Brain pericyte (primary cell): ENCODE data around the gene TRPV5.

Experiments
- DNase-seq: peaks from one replicate; pipeline ENCODE4 v3.0.0-alpha.2; 2012; ENCODE audit warnings: low read depth, low spot score

TRPV5 gene

DNA sequence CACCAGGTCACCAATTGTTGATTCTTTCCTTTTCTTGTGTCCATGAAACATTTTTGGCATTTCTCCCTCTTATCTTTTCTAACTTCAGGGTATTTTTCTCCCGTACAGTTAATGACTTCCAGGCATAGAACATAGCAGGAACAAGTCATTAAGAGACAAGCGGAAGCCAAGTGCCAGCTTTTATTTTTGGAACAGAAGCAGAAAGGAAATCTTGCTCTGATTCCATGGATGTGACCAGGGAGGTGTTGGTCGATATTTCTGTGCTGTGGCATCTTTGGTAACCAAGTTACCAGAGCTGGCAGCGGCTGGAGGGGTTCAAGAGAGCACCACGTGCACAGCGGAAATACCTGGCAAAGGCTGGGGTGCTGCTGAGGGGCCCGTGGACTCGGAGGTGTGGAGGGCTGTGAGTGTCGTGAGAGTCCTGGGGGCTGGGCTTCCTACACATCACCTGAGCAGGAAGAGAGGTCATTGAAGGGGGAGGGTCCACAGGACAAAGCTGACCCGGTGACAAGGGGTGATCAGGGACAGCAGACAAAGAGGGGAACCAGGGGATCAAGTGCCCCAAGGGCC, 7.5 kb upstream of the TRPV5 start:
- no peak for DNase-seq

DNA sequence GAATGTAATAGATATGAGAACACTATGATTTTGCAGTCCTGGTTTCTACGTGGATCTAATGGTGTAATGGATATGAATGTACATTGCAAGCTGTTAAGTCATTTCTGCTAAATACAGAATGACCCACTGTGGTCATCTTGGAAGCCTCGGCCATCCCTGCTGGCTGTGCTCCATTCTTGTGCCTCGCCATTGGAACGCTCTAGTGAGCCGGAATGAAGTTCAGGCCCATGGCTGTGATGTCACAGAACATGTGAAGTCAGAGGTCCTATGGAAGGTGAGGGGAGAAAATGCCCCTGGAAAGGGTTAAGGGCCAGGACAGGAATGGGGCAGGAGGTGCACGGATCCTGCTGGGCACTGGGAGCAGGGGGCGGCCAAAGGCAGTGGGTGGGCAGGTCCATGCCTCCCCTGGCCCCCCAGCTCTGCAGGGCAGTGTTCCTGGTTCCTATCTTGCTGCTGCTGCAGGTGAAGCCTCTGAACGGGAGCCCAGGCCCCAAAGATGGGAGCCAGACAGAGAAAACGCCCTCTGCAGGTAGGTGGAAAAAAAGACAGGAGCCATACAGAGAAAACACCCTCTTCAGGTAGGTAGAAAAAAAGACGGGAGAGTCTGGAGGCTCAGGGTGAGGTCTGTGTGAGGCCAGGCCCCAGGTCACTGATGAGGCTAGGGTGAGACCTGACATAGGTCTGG, 5.8 kb upstream of the TRPV5 start, which contains the start of gene LLCFC1:
Gene LLCFC1 (plus strand): TSS at position 259 of the 685 bp plus-strand sequence. CDS start 138 bp downstream, at position 397.
- DNase-seq, result no peak

DNA sequence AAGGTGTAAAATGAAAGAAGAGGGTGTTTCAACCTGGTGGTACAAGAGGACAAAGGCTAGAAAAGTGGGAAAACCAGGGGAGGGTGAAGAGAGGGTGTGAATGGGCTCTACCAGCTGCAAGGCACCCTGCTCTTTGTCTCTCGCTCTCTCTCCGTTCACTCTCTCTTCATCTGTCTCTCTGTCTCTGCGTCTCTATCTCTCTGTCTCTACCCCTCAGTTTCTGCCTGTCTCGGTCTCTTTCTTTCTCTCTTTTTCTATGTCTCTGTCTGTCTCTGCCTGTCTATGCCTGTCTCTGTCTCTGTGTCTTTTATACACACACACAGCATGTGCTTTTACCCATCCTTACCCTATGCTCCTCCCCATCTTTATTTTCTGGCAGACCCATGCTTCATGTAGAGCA, 5.1 kb upstream of the TRPV5 start:
- DNase-seq, result no peak

DNA sequence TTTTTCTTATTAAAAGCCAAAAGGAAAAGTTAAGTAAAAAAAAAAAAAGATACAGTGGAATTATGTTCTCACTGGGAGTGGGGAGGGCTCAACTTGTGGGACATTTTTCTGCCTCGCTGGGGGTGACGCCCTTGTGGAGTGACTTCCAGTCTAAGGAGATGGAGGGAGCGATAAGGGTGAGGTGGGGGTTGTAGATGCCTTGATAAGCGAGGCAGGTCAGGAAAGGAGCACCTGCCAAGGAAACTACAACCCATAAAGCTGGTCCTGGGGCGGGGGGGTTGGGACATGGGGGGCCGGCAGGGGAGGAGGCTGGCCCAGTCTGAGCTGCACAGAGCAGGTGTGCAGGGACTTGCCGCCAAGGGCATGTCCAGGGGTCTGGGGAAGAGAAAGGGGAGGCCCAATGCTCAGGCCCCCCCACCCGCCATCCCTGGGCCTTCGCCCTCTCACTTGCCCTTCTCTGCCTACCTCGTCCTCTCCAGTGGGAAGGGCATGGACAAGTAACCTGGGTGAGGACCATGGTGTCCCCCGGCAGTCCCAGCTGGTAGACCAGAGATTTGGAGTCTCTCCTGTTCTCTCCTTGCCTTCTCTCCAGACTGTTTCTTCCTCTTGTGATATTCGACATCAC, 2.5 kb upstream of the TRPV5 start:
- no peak for DNase-seq

DNA sequence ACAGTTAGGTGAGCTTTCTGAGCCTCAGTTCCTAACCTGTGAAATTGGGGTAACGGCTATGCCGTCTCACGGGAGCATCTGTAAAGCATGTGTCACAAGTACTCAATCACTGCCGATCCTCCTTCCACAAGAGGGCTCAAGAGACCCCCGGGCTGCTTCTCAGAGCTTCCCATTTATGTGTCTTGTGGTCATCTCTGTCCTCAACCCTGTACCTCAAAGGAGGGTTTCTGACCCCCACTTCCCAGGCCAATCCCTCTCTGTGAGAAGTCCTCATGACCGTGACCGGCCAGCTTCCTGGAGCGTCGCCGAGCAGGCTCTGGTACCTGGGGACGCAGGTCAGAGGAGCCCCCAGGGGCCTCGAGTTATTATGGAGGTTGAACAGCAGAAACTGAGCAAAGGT, 510 bp upstream of the TRPV5 start:
- no peak for DNase-seq

DNA sequence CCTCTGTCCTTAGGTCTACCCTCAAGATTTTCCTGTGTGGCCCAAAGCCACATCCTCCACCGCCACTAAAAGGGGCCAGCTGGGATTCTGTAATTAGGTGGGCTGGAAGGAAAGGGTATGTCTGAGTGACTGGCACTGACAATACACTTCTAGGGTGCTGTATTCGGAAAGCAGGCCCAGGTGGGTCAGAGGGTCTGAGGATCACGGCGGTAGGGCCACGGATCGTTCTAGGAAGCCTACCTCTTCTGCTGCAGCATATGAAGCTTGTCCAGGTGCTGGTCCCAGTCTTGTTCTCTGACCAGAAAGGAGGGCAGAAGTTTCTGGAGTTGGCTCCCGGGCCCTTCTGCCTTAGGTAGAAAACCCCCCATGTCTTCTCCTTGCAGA, 462 bp downstream of the TRPV5 start:
- no peak for DNase-seq

DNA sequence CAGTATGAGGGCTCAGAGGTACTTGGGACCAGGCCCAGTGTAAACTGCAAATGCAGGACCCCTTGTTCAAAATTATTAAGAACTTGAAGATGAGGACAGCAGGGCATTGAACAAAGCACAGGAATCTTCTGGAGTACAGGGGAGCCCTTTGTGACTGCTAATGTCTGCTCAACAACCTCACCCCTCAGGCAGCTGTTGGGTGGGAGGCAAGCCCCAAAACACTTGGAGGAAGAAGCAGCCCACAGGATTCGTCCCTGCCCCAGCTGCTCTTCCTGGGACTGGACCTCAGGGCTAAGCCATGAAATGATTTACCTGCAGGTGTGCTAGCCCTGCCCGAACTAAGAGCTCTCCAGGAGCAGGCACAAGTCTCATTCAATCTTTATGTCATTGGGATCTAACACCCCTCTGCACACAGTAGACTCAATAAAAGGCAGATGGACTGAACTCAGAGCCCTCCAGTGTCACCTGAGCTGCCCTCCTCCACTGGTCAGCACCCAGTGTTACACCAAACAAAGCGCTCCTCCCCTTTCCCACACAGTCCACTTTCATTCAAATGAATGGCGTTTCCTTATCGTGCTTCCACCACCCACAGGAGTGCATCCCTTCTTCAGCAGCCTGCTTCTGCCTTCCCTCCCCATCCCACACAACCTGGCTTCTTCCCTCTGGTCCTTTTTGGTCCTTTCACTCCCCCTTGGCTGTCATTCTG, 1.0 kb downstream of the TRPV5 start:
- no peak for DNase-seq

DNA sequence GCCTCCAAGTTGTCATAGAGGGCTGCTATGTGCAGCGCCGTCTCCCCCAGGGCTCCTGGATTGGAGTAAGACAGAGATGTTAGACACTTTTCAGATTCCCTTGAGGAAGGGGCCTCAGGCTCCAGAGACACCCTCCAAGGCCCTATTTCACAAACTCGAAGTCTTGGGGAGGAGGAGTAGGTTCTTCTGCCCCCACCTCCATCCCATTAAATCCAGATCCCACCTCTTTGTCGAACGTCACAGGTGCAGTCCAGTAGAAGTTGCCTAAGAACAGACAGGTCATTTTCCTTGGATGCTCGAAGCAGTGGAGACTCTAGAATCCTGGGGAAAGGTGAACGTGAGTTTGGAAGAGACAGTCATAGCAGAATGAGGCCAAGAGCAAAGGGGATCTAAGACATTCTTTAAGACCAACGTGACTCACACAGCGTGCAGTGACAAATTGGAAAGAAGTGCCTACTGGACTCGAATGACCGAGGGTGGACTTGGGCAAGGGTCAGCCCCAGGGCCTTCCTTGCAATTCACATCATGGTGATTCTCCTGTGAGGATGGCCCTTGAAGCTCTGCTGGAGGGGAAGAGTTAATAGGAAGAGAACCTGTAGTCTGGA, 3.3 kb downstream of the TRPV5 start:
- no peak for DNase-seq

DNA sequence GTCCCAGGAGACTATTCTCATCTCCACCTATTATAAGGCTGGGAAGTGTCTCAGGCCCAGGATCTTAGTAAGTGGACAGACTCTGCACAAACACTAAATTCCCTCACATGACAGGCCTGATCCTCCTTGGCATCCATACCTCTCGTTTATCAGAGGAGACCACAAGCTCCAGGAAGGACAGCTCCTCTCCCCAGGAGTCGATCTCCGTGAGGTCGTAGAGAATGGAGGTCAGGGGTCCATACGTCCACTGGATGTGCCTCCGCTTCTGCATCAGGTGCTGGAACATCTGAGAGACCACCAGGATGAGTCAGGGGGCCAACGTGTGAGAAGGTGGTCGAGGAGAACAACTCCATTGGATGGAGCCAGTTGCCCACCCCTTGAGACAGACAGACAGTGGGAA, 5.6 kb downstream of the TRPV5 start:
- DNase-seq, result no peak

DNA sequence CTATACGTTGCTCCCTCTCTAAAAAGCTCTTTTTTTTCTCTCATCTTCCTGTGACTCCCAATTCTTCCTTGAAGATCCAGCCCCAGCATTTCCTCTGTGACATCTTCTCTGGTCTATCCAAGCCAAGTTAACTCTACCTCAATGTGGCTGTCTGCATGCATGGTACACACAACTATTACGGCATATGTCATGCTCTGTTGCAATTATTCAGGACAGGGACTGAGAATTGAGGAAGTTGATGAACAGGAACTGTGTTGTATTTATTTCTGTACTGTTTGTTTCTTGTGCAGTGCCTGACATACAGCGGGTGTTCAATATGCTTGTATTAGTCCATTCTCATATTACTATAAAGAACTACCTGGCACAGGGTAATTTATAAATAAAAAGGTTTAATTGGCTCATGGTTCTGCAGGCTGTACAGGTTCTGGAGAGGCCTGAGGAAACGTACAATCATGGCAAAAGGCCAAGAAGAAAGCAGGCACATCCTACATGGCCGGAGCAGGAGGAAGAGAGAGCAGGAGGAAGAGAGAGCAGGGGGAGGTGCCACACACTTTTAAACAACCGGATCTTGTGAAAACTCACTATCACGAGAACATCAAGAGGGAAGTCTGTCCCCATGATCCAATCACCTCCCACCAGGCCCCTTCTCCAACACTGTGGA, 6.3 kb downstream of the TRPV5 start:
- no peak for DNase-seq

DNA sequence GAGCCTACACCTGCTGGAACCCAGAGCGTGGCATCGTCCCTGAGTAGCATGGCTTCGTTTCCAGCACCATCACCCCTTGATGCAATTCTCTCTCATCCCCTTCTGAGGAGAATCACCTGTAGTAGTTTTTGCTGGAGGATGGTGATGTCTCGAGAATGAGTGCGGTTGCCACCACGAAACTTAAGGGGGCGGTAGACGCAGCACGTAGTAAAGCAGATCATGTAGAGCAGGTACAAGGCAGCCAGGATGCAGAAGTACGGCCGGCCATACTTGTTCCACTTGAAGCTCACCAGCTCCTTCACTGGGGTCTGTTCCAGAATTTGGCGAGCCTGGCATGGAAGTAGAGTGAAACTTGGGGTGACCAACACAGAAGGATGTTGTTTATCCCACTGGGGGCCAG, 8.1 kb downstream of the TRPV5 start:
- DNase-seq, result no peak

DNA sequence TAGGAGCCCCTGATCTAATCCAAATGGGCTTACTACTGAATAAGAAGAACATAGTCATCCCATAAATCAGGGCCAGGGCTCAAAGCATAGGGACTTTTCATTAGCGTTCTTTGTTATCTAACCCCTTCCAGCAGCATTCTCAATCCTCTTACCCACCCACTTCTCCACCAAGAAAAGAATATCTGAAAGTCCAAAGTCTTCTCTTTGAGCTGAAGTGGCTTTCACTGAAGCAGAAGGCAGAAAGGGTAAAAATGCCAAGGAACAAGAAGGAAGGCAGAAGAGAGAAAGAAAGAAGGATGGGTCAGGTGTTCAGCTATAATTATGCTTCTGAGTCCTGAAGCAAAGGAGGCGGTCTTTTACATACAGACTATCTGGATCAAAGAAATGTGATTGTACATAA, 10.2 kb downstream of the TRPV5 start:
- DNase-seq, result no peak

DNA sequence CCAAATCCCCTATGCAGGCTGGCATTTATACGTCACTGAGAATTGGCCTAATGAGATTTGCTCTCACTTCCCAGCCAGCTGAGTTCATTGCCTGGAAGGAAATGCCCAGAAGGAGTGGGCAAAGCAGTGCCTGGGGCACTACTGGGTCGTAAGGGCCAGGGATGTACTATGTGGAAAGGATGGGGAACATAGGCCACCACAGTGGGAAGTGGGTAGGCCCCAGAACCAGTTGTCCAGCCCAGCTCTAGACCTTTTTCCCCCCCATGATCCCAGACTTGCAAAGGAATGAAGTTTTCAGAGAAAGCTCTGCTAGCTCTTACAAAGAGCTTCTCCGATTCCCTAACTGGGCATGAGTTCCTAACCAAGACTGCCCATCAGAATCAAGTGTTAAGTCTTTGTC, 13.9 kb downstream of the TRPV5 start:
- DNase-seq, result no peak

DNA sequence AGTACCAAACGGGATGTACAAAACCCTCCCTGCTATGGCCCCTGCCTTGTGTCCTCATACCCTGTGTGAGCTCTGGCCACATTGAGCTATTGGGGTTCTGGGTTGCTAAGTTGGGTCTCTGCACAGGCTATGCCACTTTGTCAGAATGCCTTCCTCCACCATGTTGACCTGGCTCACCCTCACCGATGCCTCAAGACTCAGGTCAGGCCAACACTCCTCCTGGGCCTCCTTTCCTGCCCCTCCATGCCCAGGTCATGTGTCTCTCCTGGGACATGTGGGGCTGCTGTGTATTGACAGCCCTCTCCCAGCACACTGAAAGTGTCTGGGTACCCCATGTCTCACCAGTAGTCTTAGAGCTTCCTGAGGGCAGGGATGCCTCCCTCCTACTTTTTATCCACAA, 14.6 kb downstream of the TRPV5 start:
- DNase-seq, result no peak

DNA sequence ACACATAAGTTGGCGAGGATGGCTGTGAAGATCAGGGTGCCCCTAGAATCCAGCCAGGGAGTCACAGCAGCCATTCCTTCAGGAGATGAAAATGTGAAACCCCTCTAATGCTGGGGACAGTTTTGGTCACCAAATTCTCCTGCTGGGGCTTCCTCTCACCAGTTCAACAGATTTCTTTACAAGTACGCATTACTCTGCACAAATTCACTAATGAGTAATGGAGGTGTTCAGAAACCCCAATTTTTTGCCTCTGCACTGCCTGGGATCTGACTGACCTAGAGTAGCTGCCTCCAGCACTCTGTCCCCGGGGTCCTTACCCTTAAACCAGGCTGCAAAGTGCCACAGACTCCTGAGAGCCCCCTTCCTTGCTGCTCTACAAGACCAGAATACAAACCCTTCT, 16.1 kb downstream of the TRPV5 start:
- no peak for DNase-seq

DNA sequence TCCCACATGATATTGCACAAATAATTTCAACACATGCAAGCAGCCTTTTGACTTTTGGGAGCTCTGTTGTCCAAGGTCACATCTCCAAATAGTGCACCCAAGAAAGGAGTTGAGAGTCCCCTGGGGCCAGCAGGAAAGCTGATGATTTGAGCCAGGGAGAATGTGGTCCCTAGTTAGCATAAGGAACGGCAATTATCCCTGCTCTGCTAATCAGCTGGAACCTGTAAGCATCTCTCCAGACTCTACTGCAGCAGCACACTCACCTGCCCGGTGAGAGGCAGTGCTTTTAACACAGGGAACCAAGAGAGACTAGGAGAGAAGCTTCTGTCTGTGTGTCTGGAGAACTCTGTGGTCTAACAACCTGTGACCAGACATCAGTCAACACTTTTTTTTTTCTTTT, 17.0 kb downstream of the TRPV5 start:
- DNase-seq, result no peak

DNA sequence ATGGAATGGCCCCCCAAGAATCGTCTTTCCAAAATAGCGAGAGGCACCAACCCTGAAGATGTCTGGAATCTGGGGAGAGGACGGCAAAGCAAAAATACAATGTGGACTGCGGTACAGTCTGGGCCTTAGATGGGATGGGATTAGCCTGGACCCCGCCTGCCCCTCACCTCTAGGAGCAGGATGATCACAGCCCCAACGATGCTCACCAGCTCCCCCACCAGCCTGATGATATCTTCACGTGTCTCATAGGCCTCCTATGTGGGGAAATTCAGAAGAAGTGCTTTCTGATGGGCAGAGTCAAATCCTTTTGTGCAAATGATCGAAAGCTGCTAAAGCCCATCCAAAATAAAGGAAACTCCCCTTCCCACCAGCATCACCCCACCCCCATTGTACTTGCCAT, 18.2 kb downstream of the TRPV5 start:
- DNase-seq, result no peak

DNA sequence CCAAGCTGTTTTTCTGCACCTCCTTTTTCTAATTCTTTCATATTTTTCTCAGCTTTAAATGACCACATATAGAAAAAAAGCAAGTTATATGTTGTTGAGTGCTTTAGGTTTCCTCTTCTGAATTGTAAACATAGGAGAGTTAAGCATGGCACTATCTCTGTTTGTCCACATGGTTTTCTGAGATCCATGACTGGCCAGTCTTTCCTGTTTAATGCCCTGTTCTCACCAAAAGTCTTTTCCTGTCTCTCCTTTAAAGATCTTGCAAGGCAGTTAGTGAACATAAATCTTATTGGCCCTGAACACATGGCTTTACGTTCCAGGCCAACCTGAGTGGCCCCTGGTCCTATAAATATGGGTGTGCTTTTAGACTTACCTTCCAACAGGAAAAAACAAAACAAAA, 19.4 kb downstream of the TRPV5 start:
- DNase-seq, result no peak

DNA sequence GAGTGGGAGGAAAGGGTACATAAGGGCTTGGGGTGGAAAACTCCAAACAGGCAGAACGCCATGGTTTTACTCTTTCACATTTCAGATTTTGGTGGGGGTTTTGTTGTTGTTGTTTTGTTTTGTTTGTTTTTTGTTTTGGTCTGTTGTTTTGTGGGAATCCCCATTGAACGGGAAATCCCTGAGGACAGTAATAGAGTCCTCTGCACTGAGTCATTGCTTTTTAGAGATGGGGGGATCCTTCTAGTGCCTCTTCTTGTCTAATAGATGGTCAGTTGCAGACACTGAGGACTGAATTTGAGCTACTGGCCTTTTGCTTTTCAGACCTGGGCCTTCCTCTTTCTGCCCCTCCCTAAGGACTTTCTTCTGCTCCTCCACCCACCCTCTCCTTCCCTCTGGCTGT, 20.0 kb downstream of the TRPV5 start:
- DNase-seq, result no peak

DNA sequence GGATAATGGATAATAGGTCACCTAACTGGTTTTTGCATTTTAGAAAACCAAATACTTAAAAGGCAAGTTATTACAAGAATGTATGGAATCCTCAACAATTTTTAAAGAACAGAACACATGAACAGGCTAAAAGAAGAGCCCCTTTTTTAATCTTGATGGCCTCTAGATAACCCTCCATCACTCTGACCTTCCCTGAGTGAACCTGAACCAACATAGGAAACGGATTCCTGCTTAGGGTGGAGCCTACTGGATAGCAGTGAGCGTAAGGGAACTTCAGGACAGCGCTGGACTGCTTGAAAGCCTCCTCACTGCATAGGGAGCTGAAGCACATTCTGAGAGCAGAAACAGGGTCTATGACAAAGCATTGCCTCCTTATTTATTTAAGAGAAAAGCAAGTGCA, 20.5 kb downstream of the TRPV5 start:
- DNase-seq, result no peak

DNA sequence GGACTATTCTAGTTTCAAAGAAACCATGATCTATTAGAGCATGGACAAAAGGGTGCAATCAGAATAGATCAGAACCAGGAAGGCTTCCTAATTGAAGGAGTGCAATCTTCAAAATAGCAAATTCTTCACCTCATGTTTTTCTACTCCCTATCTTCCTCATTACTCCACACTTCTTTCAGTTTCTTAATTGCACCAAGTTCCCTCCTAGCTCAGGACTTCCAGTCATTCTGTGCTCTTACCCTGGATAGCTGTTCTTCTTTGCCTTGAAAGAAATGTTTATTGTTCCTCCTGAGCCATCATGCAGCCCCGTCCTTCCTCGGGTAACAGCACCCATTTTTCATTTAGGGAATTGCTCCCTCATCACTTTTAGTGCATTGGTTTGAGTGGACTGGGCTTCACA, 23.1 kb downstream of the TRPV5 start:
- DNase-seq, result no peak

DNA sequence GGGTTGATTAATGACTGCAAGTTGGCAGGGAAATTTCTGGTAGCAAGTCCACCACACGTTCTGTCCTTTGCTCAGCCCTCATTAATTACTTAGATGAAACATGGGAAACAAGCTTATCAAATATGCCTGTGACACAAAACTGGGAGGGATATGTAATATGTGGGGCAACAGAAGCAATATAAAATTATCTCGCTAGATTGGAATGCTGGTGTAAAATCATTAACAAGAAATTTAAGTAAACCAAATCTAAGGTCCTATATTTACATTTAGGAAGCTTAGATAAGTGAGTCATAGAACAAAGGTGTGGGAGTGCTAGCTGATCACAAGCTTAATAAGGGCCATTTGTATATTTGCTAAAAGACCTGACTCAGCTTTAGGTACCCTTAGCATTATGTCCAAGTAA, 23.5 kb downstream of the TRPV5 start:
- DNase-seq, result no peak
